ENCODE measurements around the gene FFAR1. TPM values are rescaled to one million over a fixed set of nuclear protein-coding genes. Genes with fewer than 3 reads are reported as not detected.
A peak's percentile ranks its signal among the peaks of the same experiment; 100 is the strongest.

Gene FFAR1
- total and polyA plus RNA-seq, 2 of the 8 experiments (the other 6 are each of a cell fraction or from before 2014, with no cell fraction given) = not detected

GRCh38 chr19:35345671-35346111 is 2.0 kb upstream of the FFAR1 start:
- H2BK12ac ChIP-seq (ENCODE audit: low read depth, low read length) = no peak overlapping the region
- H3K14ac ChIP-seq (ENCODE audit: insufficient read length) = no peak overlapping the region
- 81% methylated on average over 11 of the region's 11 CpGs; no CpG with 5 or more reads in 1 of the 2 experiments for WGBS, 2 experiments (ENCODE audit: extremely low coverage in 1 of 2, insufficient coverage in 1 of 2, insufficient read length in 1 of 2, insufficient replicate concordance in 2 of 2, low coverage in 1 of 2, low lambda C conversion rate in 2 of 2, missing lambda C conversion rate in 1 of 2)
- no peaks in the 10 kb centered on the region; the same call in 1 of the 2 replicates for H3K23me2 ChIP-seq (ENCODE audit: low read depth, low read length)
- H2BK5ac ChIP-seq (ENCODE audit: low read depth, low read length) = no peak overlapping the region
- no peak overlapping the region for H3K23ac ChIP-seq (ENCODE audit: insufficient read length)
- H3K36me3 ChIP-seq (ENCODE audit: control insufficient read depth in 2 of 4, insufficient read depth in 4 of 4, low read length in 3 of 4) = no peaks in the 10 kb centered on the region
- H3K27ac ChIP-seq (ENCODE audit: low read depth, low read length) = no peak overlapping the region
- FAIRE-seq (no peak), DNase-seq (ENCODE audit: low read depth in 1 of 2, low spot score in 2 of 2) (peak in 1 of 2 experiments; percentile 24)
- H3K9ac ChIP-seq (replicated peaks in 1 of 4; ENCODE audit: extremely low read depth in 1 of 4, low read depth in 3 of 4, low read length in 3 of 4) = no peak overlapping the region
- no peak overlapping the region for H2AFZ ChIP-seq (ENCODE audit: low read length)
- no peak overlapping the region for H4K91ac ChIP-seq (replicated peaks; ENCODE audit: insufficient read length, low read length)
- no peak overlapping the region for H3K4me2 ChIP-seq (ENCODE audit: insufficient read depth in 1 of 2, low read depth in 2 of 2, low read length in 2 of 2)
- H2BK15ac ChIP-seq (ENCODE audit: low read length) = no peak overlapping the region
- H3K18ac ChIP-seq (ENCODE audit: extremely low read depth, low read length) = no peak overlapping the region
- H3K79me2 ChIP-seq (ENCODE audit: control insufficient read depth in 1 of 2, insufficient read depth in 2 of 2, low read length in 2 of 2) = no peaks in the 10 kb centered on the region
- H4K5ac ChIP-seq (ENCODE audit: insufficient read length, low read depth, low read length) = no peak overlapping the region
- no peaks in the 10 kb centered on the region for H3K9me3 ChIP-seq (ENCODE audit: insufficient read depth in 2 of 2, low read depth in 1 of 2, low read length in 1 of 2)
- H4K8ac ChIP-seq (ENCODE audit: extremely low read depth, insufficient read depth, low read length) = no peak overlapping the region; the same call in 1 of the 2 replicates
- H3K79me1 ChIP-seq (ENCODE audit: low read depth, low read length) = no peaks in the 10 kb centered on the region
- H3K27me3 ChIP-seq (replicated peaks in 1 of 4; ENCODE audit: control insufficient read depth in 3 of 4, extremely low read depth in 1 of 4, insufficient read depth in 3 of 4, low read length in 3 of 4) = no peaks in the 10 kb centered on the region
- no peak overlapping the region for H3K4ac ChIP-seq (replicated peaks; ENCODE audit: insufficient read length, low read depth, low read length)
- H2BK120ac ChIP-seq (replicated peaks; ENCODE audit: low read depth, low read length) = no peak overlapping the region
- ChIA-PET POLR2A (ENCODE audit: partially characterized antibody) (interaction anchor here (1.4 kb wide), 1 partner anchor 79 kb away, joined by 3 read pairs; no protein-coding TSS in a partner anchor), CTCF (ENCODE audit: partially characterized antibody) (interaction anchor here (1.0 to 2.0 kb wide), 4 partner anchors 10 to 165 kb away, joined by 3 to 5 read pairs (median 4); no protein-coding TSS in a partner anchor)
- H3K4me1 ChIP-seq (replicated peaks in 1 of 4; ENCODE audit: control insufficient read depth in 3 of 4, insufficient read depth in 4 of 4, low read length in 3 of 4) = peaks cover 0 to 2% (median 0%) of the 10 kb centered on the region in 4 experiments; a peak in 1 of 7 replicates
- H2AK5ac ChIP-seq (ENCODE audit: low read depth, low read length) = no peak overlapping the region
- no peak overlapping the region for H3K56ac ChIP-seq (replicated peaks; ENCODE audit: insufficient read length, low read depth, low read length)
- H2BK20ac ChIP-seq (ENCODE audit: low read length) = no peak overlapping the region
- no peaks in the 10 kb centered on the region for H4K20me1 ChIP-seq (replicated peaks in 1 of 2; ENCODE audit: control insufficient read depth in 1 of 2, insufficient read depth in 2 of 2, low read length in 2 of 2)
- no peak overlapping the region for H3K4me3 ChIP-seq (ENCODE audit: extremely low read depth in 1 of 4, insufficient read depth in 2 of 4, low read depth in 3 of 4, low read length in 4 of 4)
- no peak for TF ChIP-seq JUND (IDR thresholded peaks at IDR 0.05; ENCODE audit: low read length)
- no peak for TF ChIP-seq CHD2 (IDR thresholded peaks at IDR 0.05; ENCODE audit: low read length)
- TF ChIP-seq KDM5A (IDR thresholded peaks at IDR 0.05; ENCODE audit: low read length) = no peak
- TF ChIP-seq POU5F1 (IDR thresholded peaks at IDR 0.05; ENCODE audit: low read depth, low read length) = no peak
- TF ChIP-seq SIN3A (conservative IDR thresholded peaks at IDR 0.05 in 1 of 2, IDR thresholded peaks at IDR 0.05 in 1 of 2; ENCODE audit: low read depth in 1 of 2, low read length in 2 of 2) = no peak
- TF ChIP-seq ATF2 (IDR thresholded peaks at IDR 0.05; ENCODE audit: low read length) = no peak
- TF ChIP-seq MAX (IDR thresholded peaks at IDR 0.05) = no peak
- no peak for TF ChIP-seq USF2 (IDR thresholded peaks at IDR 0.05; ENCODE audit: low read length)
- no peak for TF ChIP-seq ATF3 (IDR thresholded peaks at IDR 0.05; ENCODE audit: insufficient read depth, low read depth, low read length)
